PFSK-1 (cell line): ENCODE data around the gene UBE2O.

Experiments used
- POLR2AphosphoS5 ChIP-seq: IDR thresholded peaks from 2 replicates; pipeline ENCODE4 v1.6.1; 2012; ENCODE audit warnings: low read depth, mild to moderate bottlenecking, control low read depth, low read length, moderate library complexity
- SIN3A ChIP-seq: IDR thresholded peaks from 2 replicates; pipeline ENCODE4 v1.6.1; 2012; ENCODE audit warnings: mild to moderate bottlenecking, low read length, moderate library complexity, borderline replicate concordance; ENCODE audit not compliant: insufficient read depth
- TAF1 ChIP-seq: IDR thresholded peaks from 2 replicates; pipeline ENCODE4 v1.6.1; 2012; ENCODE audit warnings: low read length, control low read depth, borderline replicate concordance; ENCODE audit not compliant: insufficient read depth

- TF ChIP-seq SIN3A (no peak), POLR2AphosphoS5 (no peak), TAF1 (no peak)
These were observed 58.8 kb downstream of the UBE2O start for GRCh38 chr17:76394166-76394565.
